GM12892 (cell line): ENCODE results near the gene CHST15.

Source experiments
- DNase-seq: peaks from one replicate; pipeline ENCODE4 v3.0.0; 2011; ENCODE audit not compliant: insufficient read length
- FAIRE-seq: peaks from 2 replicates; lab custom pipeline; 2011; peaks lifted over from hg19 to GRCh38; lab: Jason Lieb, UNC
- POLR2A ChIP-seq: IDR thresholded peaks from 2 replicates; pipeline ENCODE4 v1.6.1; 2011; ENCODE audit warnings: low read depth, low read length, control low read depth
- POLR2AphosphoS5 ChIP-seq: IDR thresholded peaks from 2 replicates; pipeline ENCODE4 v1.6.1; 2011; ENCODE audit warnings: low read depth, low read length, control low read depth
- TAF1 ChIP-seq: IDR thresholded peaks from 2 replicates; pipeline ENCODE4 v1.6.1; 2011; ENCODE audit warnings: low read depth, mild to moderate bottlenecking, control low read depth, low read length, borderline replicate concordance

Gene CHST15

DNA sequence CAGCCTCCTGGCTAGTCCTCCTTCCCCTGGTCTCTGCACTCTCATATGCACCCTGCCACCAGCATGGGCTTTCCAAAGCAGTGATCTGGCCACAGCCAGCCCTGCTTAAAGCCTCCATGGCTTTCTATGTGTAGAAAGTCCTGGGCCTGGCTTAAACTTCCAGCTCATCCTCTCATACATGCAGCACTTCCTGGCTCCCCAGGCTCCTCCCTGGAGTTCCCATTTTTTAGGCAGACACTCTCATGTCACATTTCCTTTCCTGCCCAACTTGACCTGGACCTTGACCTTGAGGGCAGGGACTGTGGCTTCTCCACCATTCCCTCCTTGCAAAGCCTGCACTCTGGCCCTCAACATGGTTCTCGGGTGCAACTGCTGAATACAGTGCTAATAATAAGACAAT is 79.5 kb downstream of the CHST15 start:
- TF ChIP-seq POLR2A, result no peak
- TF ChIP-seq TAF1, result no peak
- no peak for TF ChIP-seq POLR2AphosphoS5
- DNase-seq, result no peak
- FAIRE-seq, result no peak

DNA sequence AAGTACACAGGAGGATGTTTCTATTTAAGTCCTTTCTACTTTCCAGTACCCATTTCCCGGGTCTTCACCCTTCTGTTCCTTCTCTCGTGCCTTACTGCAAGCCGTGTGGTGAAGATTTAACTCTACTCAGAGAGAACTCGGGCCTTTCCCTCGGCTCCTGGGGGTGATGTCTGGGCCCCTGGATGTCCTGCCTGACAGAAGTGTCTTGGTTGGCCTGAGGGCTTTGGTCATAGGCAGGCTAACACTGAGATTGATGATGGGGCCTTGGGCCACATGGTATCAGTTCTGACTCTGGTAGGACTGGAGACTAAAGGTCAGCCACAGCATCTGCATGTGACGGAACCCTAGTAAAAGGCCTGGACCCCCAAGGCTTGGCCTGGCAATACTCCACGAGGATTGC is 80.4 kb downstream of the CHST15 start:
- TF ChIP-seq POLR2AphosphoS5, result no peak
- TF ChIP-seq POLR2A, result no peak
- no peak for TF ChIP-seq TAF1
- no peak for DNase-seq
- FAIRE-seq, result no peak

DNA sequence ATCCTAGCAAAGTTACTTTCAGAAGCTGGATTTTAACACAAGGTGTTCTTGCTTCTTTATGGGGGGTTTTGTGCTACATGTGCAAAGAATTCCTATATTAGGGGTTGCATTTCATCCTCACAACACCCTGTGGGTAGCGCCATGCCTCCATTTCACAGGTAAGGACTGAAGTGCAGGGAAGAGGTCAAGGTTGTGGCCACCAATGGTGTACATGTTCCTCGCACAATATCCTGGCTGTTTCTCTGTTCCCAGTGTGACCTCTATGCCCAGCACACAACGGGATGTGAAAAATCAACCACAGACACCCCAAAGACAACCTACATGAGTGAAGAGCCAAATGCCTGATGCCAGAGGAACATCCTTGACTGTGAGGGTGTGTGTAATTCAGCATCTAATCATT is 80.8 kb downstream of the CHST15 start:
- DNase-seq, result no peak
- no peak for FAIRE-seq
- TF ChIP-seq POLR2AphosphoS5 (no peak), POLR2A (no peak), TAF1 (no peak)

DNA sequence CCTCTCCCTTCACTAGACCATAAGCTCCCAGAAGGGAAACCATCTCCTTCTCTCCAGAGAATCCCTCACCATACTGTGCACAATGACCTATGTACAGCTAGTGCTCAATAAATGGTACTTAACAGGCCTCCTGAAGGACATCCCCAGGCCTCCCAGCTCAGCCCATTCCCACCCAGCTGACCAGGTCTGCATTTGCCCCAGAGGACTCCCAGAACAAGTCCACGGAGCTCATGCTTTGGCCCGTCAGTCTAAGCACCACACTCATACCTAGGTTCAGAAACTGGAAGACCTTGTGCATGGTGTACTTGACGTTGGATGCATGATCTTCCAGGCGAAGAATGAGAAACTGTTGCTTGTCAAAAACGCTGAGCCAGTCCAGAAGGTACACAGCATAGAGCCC is 81.3 kb downstream of the CHST15 start:
- FAIRE-seq (no peak), DNase-seq (no peak)
- TF ChIP-seq TAF1 (no peak), POLR2AphosphoS5 (no peak), POLR2A (no peak)

DNA sequence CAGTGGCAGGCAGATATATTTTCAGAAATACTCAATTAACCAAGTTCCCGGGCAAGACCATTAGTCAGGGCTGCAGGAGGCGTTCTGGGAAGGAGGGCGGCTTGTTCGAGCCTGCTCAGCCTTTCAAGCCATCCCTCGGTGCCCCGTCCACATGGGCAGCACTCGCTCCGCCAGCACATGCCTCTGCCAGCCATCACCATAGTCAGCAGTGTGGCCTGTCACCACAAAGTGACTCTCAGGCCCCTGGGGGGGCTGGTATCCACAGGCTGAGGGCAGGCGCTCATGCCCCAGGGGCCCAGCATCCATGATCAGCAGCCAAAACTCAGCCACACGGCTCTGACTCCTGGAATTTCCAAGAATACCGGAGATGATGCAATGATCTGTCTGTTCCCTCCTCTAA is 81.9 kb downstream of the CHST15 start:
- DNase-seq, result no peak
- no peak for TF ChIP-seq POLR2A
- TF ChIP-seq POLR2AphosphoS5, result no peak
- no peak for TF ChIP-seq TAF1

DNA sequence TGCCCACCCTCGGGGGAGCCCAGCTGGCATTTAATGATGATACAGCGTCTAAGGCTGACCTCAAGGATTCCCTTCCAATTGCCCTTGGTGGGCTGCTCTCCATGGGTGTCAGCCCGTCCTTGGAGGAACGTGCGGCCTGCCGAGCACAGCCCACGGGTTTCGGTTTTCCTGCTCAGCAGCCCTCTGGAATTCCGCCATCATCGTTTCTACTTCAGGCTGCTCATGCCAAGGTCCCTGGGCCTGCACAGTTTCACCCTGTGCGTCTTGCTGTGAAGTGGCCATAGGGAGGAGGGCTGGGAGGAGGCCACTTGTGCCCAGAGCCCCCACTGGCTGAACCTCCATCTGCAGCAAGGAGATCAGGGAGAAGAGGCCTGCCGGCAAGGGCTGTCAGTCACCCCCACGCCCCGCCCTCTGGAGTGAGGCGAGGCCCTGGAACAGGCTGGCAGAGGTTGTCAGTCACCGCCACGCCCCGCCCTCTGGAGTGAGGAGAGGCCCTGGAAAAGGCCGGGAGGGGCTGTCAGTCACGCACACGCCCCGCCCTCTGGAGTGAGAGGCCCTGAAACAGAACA is 82.8 kb downstream of the CHST15 start:
- FAIRE-seq (no peak), DNase-seq (no peak)
- no peak for TF ChIP-seq POLR2A
- TF ChIP-seq POLR2AphosphoS5, result no peak
- no peak for TF ChIP-seq TAF1

More for the DNA sequence above, 81.9 kb downstream of the CHST15 start:
- FAIRE-seq, result no peak

DNA sequence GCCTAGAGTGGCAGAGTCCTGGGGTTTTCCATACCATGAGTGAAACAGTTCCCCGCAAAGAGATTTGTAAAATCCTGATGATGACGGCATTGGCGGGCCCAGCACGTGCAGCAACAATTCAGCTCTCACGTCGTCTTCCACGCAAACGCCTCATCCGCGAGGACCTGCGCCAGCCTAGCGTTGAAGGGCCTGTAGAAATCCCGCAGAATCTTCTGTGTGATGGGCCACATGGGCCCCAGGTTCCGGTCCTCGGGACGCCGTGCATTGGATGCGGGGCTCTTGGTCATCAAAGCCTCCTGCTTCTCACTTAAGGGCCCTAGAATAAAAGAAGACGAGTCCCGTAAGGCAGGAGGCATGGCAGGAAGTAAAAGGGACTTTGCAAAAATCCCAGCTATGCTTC is 83.4 kb downstream of the CHST15 start:
- DNase-seq (no peak), FAIRE-seq (no peak)
- TF ChIP-seq POLR2A, result no peak
- no peak for TF ChIP-seq POLR2AphosphoS5
- no peak for TF ChIP-seq TAF1

DNA sequence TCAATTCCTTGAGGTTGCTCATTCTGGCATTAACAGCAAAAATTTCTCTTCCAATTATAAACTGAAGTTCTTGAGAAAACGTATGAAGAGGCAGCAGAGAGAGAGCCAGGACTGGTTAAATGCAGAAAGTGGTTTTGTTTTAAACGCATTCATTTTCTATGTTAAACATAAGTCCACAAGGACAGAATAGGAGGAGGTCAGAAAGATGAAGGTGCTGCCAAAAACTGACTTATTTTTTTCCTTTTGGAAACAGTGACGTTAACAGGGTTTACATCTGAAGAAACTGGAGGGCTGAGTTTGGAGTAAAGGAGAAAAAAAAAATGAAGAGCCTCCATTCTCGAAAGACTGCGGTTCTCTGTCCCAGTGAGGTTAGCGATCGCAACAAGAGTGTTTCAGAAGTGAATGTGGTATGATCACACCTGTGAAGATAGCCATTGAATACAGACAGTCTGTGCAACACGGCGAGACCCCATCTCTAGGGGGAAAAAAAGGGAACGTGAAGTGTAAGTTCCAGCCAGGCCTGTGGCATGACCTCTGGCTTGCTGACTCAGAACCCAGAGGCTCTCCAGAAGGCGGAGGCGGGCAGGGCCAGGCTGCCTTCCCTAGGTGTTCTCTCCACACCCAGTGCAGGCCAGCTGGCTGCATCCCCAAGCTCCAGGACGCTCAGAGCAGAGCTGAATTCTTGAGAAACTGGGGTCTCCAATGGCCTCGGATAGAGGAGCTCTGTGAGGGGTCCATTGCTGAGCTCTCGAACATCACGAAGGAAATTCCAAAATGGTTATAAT is 84.0 kb downstream of the CHST15 start:
- no peak for FAIRE-seq
- no peak for DNase-seq
- TF ChIP-seq POLR2AphosphoS5 (no peak), POLR2A (no peak), TAF1 (no peak)

DNA sequence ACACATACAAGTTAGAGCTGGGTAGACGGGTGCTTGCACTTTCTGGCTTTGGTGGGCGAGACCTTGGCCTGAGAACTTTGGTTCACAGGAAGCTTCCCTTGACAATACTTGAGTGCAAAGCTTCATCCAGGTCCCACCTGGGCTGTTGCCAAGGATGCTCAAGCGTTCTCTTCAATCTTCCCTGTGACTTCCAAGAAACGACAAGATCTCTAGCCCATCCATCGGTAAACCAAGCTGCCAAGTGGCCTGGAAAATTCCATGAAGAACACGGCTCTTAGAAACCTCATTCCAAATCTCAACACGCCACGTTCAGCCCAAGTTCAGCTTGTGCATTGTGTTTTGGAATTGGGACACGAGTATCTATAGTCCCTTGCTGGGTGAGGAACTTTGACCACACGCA is 84.7 kb downstream of the CHST15 start:
- no peak for FAIRE-seq
- DNase-seq, result no peak
- TF ChIP-seq POLR2AphosphoS5, result no peak
- no peak for TF ChIP-seq POLR2A
- TF ChIP-seq TAF1, result no peak

DNA sequence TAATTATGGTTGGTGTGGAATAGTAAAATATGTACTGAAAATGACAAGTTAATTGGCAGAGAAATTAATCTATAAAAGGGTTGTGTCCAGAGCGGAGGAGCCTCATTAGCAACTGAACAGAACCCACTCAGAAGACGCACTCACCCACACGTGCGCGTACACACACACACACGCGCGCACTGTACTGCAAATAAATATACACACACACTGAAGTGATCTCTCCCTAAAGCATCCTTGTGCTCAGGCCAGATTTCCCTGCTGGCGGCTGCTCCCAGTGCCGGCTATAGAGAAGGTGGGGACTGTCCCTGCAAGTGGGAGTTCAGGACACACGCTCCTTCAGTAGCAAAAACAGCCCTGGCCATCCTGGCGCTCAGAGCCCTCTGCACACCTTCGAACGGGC is 85.2 kb downstream of the CHST15 start:
- DNase-seq, result no peak
- FAIRE-seq, result no peak

DNA sequence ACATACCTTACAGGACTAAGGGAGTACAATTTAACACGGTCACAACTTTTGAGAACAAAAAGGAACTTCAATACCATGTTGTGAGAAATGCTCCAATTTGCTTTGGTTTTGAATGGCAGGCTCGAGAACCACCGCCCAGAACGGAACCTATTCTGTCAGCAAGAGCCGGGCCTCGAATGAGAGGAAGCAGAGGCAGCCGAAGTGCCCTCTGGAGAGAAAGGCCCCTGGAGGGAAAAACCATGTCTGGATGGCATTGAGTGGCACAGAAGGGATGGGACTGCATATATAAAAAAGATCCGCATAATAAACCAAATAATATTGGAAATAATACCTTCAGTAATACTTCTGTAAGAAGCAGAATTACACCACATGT is 85.6 kb downstream of the CHST15 start:
- FAIRE-seq (no peak), DNase-seq (no peak)
- TF ChIP-seq TAF1, result no peak
- no peak for TF ChIP-seq POLR2A
- TF ChIP-seq POLR2AphosphoS5, result no peak

More for the DNA sequence above, 85.2 kb downstream of the CHST15 start:
- TF ChIP-seq POLR2AphosphoS5 (no peak), TAF1 (no peak), POLR2A (no peak)

DNA sequence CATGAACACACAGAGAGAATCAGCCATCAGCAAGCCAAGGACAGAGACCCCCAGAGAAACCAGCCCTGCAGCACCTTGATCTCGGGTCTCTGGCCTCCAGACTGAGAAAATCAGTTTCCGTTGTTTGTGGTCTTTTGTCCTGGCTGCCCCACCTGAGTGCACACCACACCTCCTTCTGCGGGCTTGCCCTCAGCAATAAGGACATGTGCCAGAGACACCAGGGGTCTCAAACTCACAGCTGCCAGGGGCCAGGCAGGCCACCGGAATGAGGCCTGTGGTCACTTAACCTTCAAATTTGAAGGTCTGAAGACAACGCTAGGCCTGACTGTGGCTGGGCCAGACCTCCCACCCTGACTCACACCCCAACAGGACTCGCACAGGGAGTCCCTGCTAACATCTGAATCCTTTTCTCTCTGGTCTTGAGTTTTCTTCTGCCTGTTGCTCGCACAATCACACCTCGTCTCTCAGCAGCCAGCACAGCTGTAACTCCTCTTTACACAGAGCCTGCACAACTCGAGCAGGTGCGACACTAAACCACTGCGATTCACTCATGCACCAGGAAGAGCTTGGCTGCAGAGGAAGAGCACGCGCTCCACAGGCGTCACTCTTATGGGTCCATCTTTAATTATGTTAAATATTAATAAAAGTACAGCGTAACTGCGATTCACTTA is 86.2 kb downstream of the CHST15 start:
- no peak for FAIRE-seq
- TF ChIP-seq POLR2AphosphoS5 (no peak), TAF1 (no peak), POLR2A (no peak)
- DNase-seq, result no peak

DNA sequence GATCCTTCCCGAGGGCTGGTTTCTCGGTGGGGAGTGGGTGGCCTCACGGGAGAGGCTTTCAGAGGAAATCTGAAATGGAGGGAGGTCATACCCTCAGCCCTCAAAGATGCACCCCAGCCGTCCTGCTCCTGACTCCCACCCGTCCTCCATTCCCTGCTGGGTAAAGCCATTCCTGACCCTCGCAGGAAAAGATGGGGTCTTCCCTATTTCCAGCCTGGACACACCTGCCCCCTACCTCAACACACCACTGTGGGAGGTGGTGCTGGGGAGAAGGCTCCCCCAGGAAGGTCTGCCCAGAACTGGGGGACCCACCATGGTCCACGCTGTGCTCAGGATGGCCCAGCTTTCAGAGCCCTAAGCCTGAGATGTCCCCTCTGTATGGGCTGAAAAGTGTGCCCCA is 86.9 kb downstream of the CHST15 start:
- FAIRE-seq, result no peak
- no peak for TF ChIP-seq POLR2AphosphoS5
- no peak for TF ChIP-seq POLR2A
- no peak for TF ChIP-seq TAF1
- no peak for DNase-seq
